Measurements from ENCODE around the gene FGGY.
"Not testable (repeated sequence)": the region's sequence is repeated elsewhere in the genome, so short reads cannot be mapped to it uniquely, and the experiment has no call there.

The FGGY gene

GRCh38 chr1:59352065-59352464, 55.2 kb downstream of the FGGY start:
- no peak for DNase-seq (ENCODE audit: low spot score)

GRCh38 chr1:59353453-59353852, 56.6 kb downstream of the FGGY start:
- no peak for DNase-seq (ENCODE audit: low spot score)

GRCh38 chr1:59354239-59354638, 57.3 kb downstream of the FGGY start:
- not testable (repeated sequence) for DNase-seq (ENCODE audit: low spot score)

GRCh38 chr1:59354709-59355337, 57.9 kb downstream of the FGGY start:
- no peak for DNase-seq (ENCODE audit: low spot score)

- no peak for DNase-seq (ENCODE audit: low spot score)
Observed at GRCh38 chr1:59355361-59355760, 58.5 kb downstream of the FGGY start.

- no peak for DNase-seq (ENCODE audit: low spot score)
Observed at GRCh38 chr1:59356627-59357026, 59.7 kb downstream of the FGGY start.

- DNase-seq (ENCODE audit: low spot score), result no peak
Observed at GRCh38 chr1:59357645-59358320, 60.9 kb downstream of the FGGY start.

GRCh38 chr1:59359325-59359724, 62.4 kb downstream of the FGGY start:
- DNase-seq (ENCODE audit: low spot score), result no peak

- no peak for DNase-seq (ENCODE audit: low spot score)
Observed at GRCh38 chr1:59360170-59360569, 63.3 kb downstream of the FGGY start.

GRCh38 chr1:59360729-59361128, 63.8 kb downstream of the FGGY start:
- no peak for DNase-seq (ENCODE audit: low spot score)

- no peak for DNase-seq (ENCODE audit: low spot score)
Observed at GRCh38 chr1:59361766-59362165, 64.9 kb downstream of the FGGY start.

- no peak for DNase-seq (ENCODE audit: low spot score)
Observed at GRCh38 chr1:59364037-59364436, 67.1 kb downstream of the FGGY start.

- DNase-seq (ENCODE audit: low spot score), result no peak
Observed at GRCh38 chr1:59366346-59366745, 69.5 kb downstream of the FGGY start.

GRCh38 chr1:59367301-59368007, 70.6 kb downstream of the FGGY start:
- DNase-seq (ENCODE audit: low spot score), result no peak

- DNase-seq (ENCODE audit: low spot score), result no peak
Observed at GRCh38 chr1:59368008-59368670, 71.2 kb downstream of the FGGY start.

- DNase-seq (ENCODE audit: low spot score), result no peak
Observed at GRCh38 chr1:59375321-59376220, 78.7 kb downstream of the FGGY start.

- DNase-seq (ENCODE audit: low spot score), result no peak
Observed at GRCh38 chr1:59377350-59377904, 80.5 kb downstream of the FGGY start.

- no peak for DNase-seq (ENCODE audit: low spot score)
Observed at GRCh38 chr1:59378621-59379370, 81.9 kb downstream of the FGGY start.

- no peak for DNase-seq (ENCODE audit: low spot score)
Observed at GRCh38 chr1:59379371-59379728, 82.5 kb downstream of the FGGY start.

GRCh38 chr1:59383963-59384362, 87.1 kb downstream of the FGGY start:
- DNase-seq (ENCODE audit: low spot score), result no peak

GRCh38 chr1:59384443-59384842, 87.5 kb downstream of the FGGY start:
- no peak for DNase-seq (ENCODE audit: low spot score)

All from hematopoietic multipotent progenitor cell treated with erythropoietin and hydrocortisone succinate and interleukin-3 and kit ligand, for 17 days (in vitro differentiated cells).